Ovary (tissue), 3 donors: ENCODE measurements around the gene JARID2.

Source experiments
- CTCF ChIP-seq, 3 donors: fragments of 450-650 bp in 2 of 3; fragments of 200-600 bp in 1 of 3; IDR thresholded peaks; one replicate each; pipeline versions ENCODE4 v1.5.1 to v1.8.0; 2016 to 2022; ENCODE audit warnings: antibody characterized with exemption in 3 of 3, mild to moderate bottlenecking in 1 of 3
- EP300 ChIP-seq: sonication (generic); formaldehyde crosslinking; IDR thresholded peaks from one replicate; pipeline ENCODE4 v1.6.1; 2017; ENCODE audit warnings: antibody characterized with exemption
- POLR2A ChIP-seq: fragments of 450-650 bp; IDR thresholded peaks from one replicate; pipeline ENCODE4 v1.6.1; 2017; ENCODE audit warnings: antibody characterized with exemption, mild to moderate bottlenecking, moderate library complexity
- donor health status: DM: no; HTN: no; CAD: no.

- no peak for TF ChIP-seq CTCF (IDR thresholded peaks at IDR 0.05)
- no peak for TF ChIP-seq EP300
- no peak for TF ChIP-seq POLR2A
Measured at GRCh38 chr6:15398633-15399275, 152.9 kb downstream of the JARID2 start.
